SK-N-SH treated with all-trans-retinoic acid at 6 μM for 48 hours (cell line): Measurements from ENCODE around the gene PSMG4.

Source experiments
- ATAC-seq: fragments of 200-7000 bp; cut with Tn5 transposase; 3 replicates; pipeline ENCODE4 v1.9.1; 2020; ENCODE audit warnings: mild to moderate bottlenecking, moderate library complexity
- ARNTL ChIP-seq: fragments of 450-650 bp; formaldehyde crosslinking; IDR thresholded peaks from 2 replicates; pipeline ENCODE4 v1.5.0; 2020; ENCODE audit warnings: low read depth, mild to moderate bottlenecking, moderate library complexity, borderline replicate concordance
- BACH2 ChIP-seq: fragments of 250-450 bp; sonication (Bioruptor Pico); IDR thresholded peaks from 2 replicates; pipeline ENCODE4 v1.9.0; 2021; ENCODE audit warnings: mild to moderate bottlenecking, borderline replicate concordance
- ESRRG ChIP-seq: fragments of 250-450 bp; sonication (Bioruptor Pico); IDR thresholded peaks from 2 replicates; pipeline ENCODE4 v1.6.1; 2021; ENCODE audit warnings: mild to moderate bottlenecking
- GLIS3 ChIP-seq: fragments of 250-450 bp; sonication (Bioruptor Pico); IDR thresholded peaks from 2 replicates; pipeline ENCODE4 v1.5.0; 2020; ENCODE audit warnings: mild to moderate bottlenecking, moderate library complexity
- ISL1 ChIP-seq: fragments of 250-450 bp; sonication (Bioruptor Pico); IDR thresholded peaks from 2 replicates; pipeline ENCODE4 v2.1.2; 2022; ENCODE audit warnings: mild to moderate bottlenecking, moderate library complexity
- OSR1 ChIP-seq: fragments of 250-450 bp; sonication (Bioruptor Pico); IDR thresholded peaks from 2 replicates; pipeline ENCODE4 v1.8.0; 2022; ENCODE audit warnings: moderate library complexity, mild to moderate bottlenecking, inconsistent platforms
- PPARA ChIP-seq: fragments of 250-450 bp; sonication (Bioruptor Pico); IDR thresholded peaks from 2 replicates; pipeline ENCODE4 v1.5.0; 2020; ENCODE audit warnings: mild to moderate bottlenecking, borderline replicate concordance
- SNAI2 ChIP-seq: fragments of 250-450 bp; sonication (Bioruptor Pico); IDR thresholded peaks from 2 replicates; pipeline ENCODE4 v1.5.0; 2020; ENCODE audit warnings: mild to moderate bottlenecking, moderate library complexity
- TOX ChIP-seq: fragments of 250-450 bp; sonication (Bioruptor Pico); IDR thresholded peaks from 2 replicates; pipeline ENCODE4 v1.8.0; 2021; ENCODE audit warnings: mild to moderate bottlenecking, moderate library complexity, borderline replicate concordance
- ZC3H10 ChIP-seq: fragments of 250-450 bp; sonication (Bioruptor Pico); IDR thresholded peaks from 2 replicates; pipeline ENCODE4 v1.5.1; 2021; ENCODE audit warnings: mild to moderate bottlenecking, moderate library complexity
- ZNF565 ChIP-seq: fragments of 450-650 bp; formaldehyde crosslinking; conservative IDR thresholded peaks from 2 replicates; pipeline ENCODE4 v1.5.0; 2020; ENCODE audit warnings: low read depth, mild to moderate bottlenecking, moderate library complexity
- ZNF70 ChIP-seq: fragments of 450-650 bp; formaldehyde crosslinking; IDR thresholded peaks from 2 replicates; pipeline ENCODE4 v1.5.0; 2020; ENCODE audit warnings: mild to moderate bottlenecking, moderate library complexity
- ZNF8 ChIP-seq: fragments of 450-650 bp; formaldehyde crosslinking; IDR thresholded peaks from 2 replicates; pipeline ENCODE4 v1.5.0; 2020; ENCODE audit warnings: mild to moderate bottlenecking, moderate library complexity
- TF ChIP-seq, protein P1 (sequence below): fragments of 250-450 bp; sonication (Bioruptor Pico); IDR thresholded peaks from 2 replicates; pipeline ENCODE4 v1.8.0; 2021; ENCODE audit warnings: low read depth, mild to moderate bottlenecking, moderate library complexity, borderline replicate concordance
- TF ChIP-seq, protein P2 (sequence below): fragments of 250-450 bp; sonication (Bioruptor Pico); IDR thresholded peaks from 2 replicates; pipeline ENCODE4 v1.8.0; 2020; ENCODE audit warnings: mild to moderate bottlenecking, moderate library complexity, borderline replicate concordance
- TF ChIP-seq, protein P3 (sequence below): fragments of 250-450 bp; sonication (Bioruptor Pico); IDR thresholded peaks from 2 replicates; pipeline ENCODE4 v1.5.1; 2020; ENCODE audit warnings: low read depth, mild to moderate bottlenecking, moderate library complexity
- TF ChIP-seq, protein P4 (sequence below): fragments of 250-450 bp; sonication (Bioruptor Pico); IDR thresholded peaks from 2 replicates; pipeline ENCODE4 v1.5.1; 2021; ENCODE audit warnings: mild to moderate bottlenecking, moderate library complexity
- TF ChIP-seq, protein P5 (sequence below): fragments of 250-450 bp; sonication (Bioruptor Pico); IDR thresholded peaks from 2 replicates; pipeline ENCODE4 v1.5.0; 2020; ENCODE audit warnings: mild to moderate bottlenecking, moderate library complexity

Gene PSMG4

DNA sequence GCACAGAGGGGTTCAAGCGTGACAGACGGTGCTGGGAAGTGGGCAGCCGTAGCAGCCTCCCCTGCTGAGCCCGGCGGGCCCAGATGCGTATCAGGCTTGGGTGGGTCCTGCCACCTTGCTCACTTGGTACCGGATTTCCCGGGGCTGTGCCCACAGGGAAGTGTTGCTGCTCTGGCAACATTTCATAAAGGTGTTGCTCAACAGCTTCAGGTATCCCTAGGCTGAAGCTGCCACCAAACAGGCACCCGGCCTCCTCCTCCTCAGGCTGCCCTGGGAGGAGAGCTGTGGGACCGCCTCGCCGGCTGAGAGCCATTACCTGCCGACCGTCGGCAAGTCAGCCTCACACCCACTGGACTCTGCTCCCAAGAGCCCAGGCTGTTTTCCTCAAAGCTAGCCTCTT is 11.5 kb downstream of the PSMG4 start:
- TF ChIP-seq TOX (no peak), ZNF565 (CRISPR knock-in tag) (no peak), ESRRG (no peak), BACH2 (CRISPR knock-in tag) (no peak), SNAI2 (CRISPR knock-in tag) (no peak), GLIS3 (CRISPR knock-in tag) (no peak)
- TF ChIP-seq, protein P1, sequence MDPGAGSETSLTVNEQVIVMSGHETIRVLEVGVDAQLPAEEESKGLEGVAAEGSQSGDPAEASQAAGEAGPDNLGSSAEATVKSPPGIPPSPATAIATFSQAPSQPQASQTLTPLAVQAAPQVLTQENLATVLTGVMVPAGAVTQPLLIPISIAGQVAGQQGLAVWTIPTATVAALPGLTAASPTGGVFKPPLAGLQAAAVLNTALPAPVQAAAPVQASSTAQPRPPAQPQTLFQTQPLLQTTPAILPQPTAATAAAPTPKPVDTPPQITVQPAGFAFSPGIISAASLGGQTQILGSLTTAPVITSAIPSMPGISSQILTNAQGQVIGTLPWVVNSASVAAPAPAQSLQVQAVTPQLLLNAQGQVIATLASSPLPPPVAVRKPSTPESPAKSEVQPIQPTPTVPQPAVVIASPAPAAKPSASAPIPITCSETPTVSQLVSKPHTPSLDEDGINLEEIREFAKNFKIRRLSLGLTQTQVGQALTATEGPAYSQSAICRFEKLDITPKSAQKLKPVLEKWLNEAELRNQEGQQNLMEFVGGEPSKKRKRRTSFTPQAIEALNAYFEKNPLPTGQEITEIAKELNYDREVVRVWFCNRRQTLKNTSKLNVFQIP (CRISPR knock-in tag), result no peak
- TF ChIP-seq, protein P2, sequence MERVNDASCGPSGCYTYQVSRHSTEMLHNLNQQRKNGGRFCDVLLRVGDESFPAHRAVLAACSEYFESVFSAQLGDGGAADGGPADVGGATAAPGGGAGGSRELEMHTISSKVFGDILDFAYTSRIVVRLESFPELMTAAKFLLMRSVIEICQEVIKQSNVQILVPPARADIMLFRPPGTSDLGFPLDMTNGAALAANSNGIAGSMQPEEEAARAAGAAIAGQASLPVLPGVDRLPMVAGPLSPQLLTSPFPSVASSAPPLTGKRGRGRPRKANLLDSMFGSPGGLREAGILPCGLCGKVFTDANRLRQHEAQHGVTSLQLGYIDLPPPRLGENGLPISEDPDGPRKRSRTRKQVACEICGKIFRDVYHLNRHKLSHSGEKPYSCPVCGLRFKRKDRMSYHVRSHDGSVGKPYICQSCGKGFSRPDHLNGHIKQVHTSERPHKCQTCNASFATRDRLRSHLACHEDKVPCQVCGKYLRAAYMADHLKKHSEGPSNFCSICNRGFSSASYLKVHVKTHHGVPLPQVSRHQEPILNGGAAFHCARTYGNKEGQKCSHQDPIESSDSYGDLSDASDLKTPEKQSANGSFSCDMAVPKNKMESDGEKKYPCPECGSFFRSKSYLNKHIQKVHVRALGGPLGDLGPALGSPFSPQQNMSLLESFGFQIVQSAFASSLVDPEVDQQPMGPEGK (CRISPR knock-in tag), result no peak
- TF ChIP-seq, protein P3, sequence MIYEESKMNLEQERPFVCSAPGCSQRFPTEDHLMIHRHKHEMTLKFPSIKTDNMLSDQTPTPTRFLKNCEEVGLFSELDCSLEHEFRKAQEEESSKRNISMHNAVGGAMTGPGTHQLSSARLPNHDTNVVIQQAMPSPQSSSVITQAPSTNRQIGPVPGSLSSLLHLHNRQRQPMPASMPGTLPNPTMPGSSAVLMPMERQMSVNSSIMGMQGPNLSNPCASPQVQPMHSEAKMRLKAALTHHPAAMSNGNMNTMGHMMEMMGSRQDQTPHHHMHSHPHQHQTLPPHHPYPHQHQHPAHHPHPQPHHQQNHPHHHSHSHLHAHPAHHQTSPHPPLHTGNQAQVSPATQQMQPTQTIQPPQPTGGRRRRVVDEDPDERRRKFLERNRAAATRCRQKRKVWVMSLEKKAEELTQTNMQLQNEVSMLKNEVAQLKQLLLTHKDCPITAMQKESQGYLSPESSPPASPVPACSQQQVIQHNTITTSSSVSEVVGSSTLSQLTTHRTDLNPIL (CRISPR knock-in tag), result no peak
- ATAC-seq, result no peak

DNA sequence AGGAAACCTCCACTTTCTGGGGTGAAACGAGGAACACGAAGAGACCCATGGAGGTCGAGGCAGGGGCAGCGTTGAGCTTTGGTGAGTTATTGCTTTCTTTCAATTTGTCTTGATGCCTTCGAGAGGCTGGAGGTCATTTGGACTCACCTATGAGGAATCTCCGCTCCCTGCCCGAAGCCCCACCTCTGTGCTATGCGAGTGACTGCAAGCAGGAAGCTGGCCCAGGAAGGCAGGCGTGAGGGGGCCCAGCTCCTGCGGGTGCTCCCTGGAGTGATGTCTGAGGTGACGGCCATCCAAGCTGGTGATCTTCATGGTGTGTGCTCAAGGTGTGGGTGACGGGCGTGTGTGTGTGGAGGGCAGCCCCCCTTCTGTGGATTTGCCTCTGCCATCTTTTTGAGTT is 13.0 kb downstream of the PSMG4 start:
- TF ChIP-seq ARNTL (CRISPR knock-in tag) (no peak), ZC3H10 (no peak), ZNF8 (CRISPR knock-in tag) (no peak), ZNF70 (no peak), SNAI2 (CRISPR knock-in tag) (no peak), OSR1 (CRISPR knock-in tag) (no peak), ESRRG (no peak), ZNF565 (CRISPR knock-in tag) (no peak), ISL1 (no peak), PPARA (no peak)
- TF ChIP-seq, protein P4, sequence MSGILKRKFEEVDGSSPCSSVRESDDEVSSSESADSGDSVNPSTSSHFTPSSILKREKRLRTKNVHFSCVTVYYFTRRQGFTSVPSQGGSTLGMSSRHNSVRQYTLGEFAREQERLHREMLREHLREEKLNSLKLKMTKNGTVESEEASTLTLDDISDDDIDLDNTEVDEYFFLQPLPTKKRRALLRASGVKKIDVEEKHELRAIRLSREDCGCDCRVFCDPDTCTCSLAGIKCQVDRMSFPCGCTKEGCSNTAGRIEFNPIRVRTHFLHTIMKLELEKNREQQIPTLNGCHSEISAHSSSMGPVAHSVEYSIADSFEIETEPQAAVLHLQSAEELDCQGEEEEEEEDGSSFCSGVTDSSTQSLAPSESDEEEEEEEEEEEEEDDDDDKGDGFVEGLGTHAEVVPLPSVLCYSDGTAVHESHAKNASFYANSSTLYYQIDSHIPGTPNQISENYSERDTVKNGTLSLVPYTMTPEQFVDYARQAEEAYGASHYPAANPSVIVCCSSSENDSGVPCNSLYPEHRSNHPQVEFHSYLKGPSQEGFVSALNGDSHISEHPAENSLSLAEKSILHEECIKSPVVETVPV, result no peak
- TF ChIP-seq, protein P3 (CRISPR knock-in tag), result no peak
- TF ChIP-seq, protein P5, sequence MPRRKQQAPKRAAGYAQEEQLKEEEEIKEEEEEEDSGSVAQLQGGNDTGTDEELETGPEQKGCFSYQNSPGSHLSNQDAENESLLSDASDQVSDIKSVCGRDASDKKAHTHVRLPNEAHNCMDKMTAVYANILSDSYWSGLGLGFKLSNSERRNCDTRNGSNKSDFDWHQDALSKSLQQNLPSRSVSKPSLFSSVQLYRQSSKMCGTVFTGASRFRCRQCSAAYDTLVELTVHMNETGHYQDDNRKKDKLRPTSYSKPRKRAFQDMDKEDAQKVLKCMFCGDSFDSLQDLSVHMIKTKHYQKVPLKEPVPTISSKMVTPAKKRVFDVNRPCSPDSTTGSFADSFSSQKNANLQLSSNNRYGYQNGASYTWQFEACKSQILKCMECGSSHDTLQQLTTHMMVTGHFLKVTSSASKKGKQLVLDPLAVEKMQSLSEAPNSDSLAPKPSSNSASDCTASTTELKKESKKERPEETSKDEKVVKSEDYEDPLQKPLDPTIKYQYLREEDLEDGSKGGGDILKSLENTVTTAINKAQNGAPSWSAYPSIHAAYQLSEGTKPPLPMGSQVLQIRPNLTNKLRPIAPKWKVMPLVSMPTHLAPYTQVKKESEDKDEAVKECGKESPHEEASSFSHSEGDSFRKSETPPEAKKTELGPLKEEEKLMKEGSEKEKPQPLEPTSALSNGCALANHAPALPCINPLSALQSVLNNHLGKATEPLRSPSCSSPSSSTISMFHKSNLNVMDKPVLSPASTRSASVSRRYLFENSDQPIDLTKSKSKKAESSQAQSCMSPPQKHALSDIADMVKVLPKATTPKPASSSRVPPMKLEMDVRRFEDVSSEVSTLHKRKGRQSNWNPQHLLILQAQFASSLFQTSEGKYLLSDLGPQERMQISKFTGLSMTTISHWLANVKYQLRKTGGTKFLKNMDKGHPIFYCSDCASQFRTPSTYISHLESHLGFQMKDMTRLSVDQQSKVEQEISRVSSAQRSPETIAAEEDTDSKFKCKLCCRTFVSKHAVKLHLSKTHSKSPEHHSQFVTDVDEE (CRISPR knock-in tag), result no peak
- TF ChIP-seq, protein P1 (CRISPR knock-in tag), result no peak
- ATAC-seq, result no peak
